Muscle of leg (tissue), 11 donors: ENCODE results near the gene CPEB1. TPM values are rescaled to one million over a fixed set of nuclear protein-coding genes. Genes with fewer than 3 reads are reported as not detected.
"Not testable (repeated sequence)": the region's sequence is repeated elsewhere in the genome, so short reads cannot be mapped to it uniquely, and the experiment has no call there.

Source experiments
- DNase-seq: peaks from one replicate; pipeline ENCODE4 v3.0.0; 2013
- H3K27ac ChIP-seq: one replicate; pipeline ENCODE4 v1.5.1; 2013; ENCODE audit warnings: mild to moderate bottlenecking, low read length, control low read depth
- H3K27me3 ChIP-seq: one replicate; pipeline ENCODE4 v1.6.1; 2013; ENCODE audit warnings: low read length; ENCODE audit not compliant: control insufficient read depth, insufficient read depth
- H3K36me3 ChIP-seq: one replicate; pipeline ENCODE4 v1.6.1; 2013; ENCODE audit warnings: low read length; ENCODE audit not compliant: control insufficient read depth, insufficient read depth
- H3K4me1 ChIP-seq: one replicate; pipeline ENCODE4 v1.6.1; 2013; ENCODE audit warnings: low read length; ENCODE audit not compliant: control insufficient read depth, insufficient read depth
- H3K4me3 ChIP-seq: one replicate; pipeline ENCODE4 v1.5.1; 2013; ENCODE audit warnings: low read length, control low read depth
- H3K9me3 ChIP-seq: replicated peaks from 2 replicates; pipeline ENCODE4 v1.6.1; 2013; ENCODE audit warnings: low read depth, low read length; ENCODE audit not compliant: control insufficient read depth
- WGBS: methylation state at CpG from one replicate; pipeline ENCODE4 v1.1.5; 2013; ENCODE audit warnings: missing lambda C conversion rate; ENCODE audit not compliant: insufficient coverage; 5-methylcytosine and 5-hydroxymethylcytosine counted together
- polyA plus RNA-seq, 8 donors: library from polyadenylated mRNA; unstranded; fragments of 120-200 nt; gene quantifications; one replicate each; pipeline versions ENCODE4 v1.2.1 to v1.2.3, GENCODE V29; 2013; ENCODE audit warnings: inconsistent platforms in 1 of 8, low replicate concordance in 1 of 8; ENCODE audit not compliant: insufficient read length in 8 of 8, insufficient read depth in 1 of 8
- total RNA-seq: library from RNA; stranded (reverse); fragments of 120-200 nt; gene quantifications from one replicate; pipeline ENCODE4 v1.2.4, GENCODE V29; 2013

Gene CPEB1
- total and polyA plus RNA-seq, 9 donors, result 0.08 to 1.3 (median 0.62) TPM

DNA sequence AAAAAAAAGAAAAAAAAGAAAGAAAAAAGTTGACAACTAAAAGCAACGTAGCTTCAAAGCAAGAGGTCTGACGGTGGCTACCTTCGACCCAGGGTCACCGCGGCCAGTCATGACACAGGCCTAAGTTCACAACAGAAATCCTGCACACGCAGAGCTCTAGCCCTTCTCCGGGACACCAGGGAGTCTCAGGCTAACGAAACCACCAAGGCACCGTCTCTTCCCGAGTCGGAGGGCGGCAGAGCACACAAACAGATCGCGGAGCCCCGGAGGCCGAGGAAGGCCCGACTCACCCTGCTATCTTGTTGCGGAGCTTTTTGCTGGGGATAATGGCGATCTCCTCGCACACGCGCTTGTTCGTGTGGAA is 107.5 kb downstream of the CPEB1 start:
- WGBS, result 2% methylated on average over 20 of the region's 23 CpGs
- peak overlapping the region; percentile 96 for H3K4me3 ChIP-seq
- H3K4me1 ChIP-seq, result peaks cover 15% of the 10 kb centered on the region
- H3K9me3 ChIP-seq, result no peaks in the 10 kb centered on the region
- H3K36me3 ChIP-seq, result peaks cover 36% of the 10 kb centered on the region
- no peaks in the 10 kb centered on the region for H3K27me3 ChIP-seq
- no peak for DNase-seq
- peak overlapping the region; percentile 82 for H3K27ac ChIP-seq

DNA sequence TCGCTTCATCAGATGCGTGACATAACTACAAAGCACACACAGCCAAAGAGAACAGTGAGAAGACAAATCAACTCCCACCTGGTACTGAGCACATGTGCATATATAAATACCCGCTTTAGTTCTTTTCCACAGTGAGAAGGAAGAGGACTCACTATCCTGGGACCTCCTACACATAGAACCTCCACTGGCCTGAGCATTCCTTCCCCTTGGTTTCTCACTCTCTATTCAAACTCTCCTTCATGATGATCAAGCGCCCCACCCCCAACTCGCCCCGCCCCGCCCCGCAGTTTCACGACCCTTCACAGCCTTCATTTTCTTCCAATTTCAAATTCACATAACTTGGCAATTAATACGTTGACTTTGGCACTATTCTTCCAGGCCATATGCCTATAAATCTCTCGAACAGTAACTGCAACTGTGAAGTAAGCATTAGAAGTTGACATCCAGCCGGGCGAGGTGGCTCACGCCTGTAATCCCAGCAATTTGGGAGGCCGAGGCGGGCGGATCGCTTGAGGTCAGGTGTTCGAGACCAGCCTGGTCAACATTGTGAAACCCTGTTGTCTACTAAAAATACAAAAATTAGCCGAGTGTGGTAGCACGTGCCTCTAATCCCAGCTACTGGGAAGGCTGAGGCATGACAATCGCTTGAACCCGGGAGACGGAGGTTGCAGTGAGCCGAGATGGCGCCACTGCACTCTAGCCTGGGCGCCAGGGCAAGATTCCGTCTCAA is 108.0 kb downstream of the CPEB1 start:
- Histone ChIP-seq H3K4me1 (peaks cover 15% of the 10 kb centered on the region), H3K9me3 (no peaks in the 10 kb centered on the region), H3K27ac (peak overlapping the region; percentile 82), H3K36me3 (peaks cover 39% of the 10 kb centered on the region), H3K27me3 (no peaks in the 10 kb centered on the region), H3K4me3 (peak overlapping the region; percentile 96)
- DNase-seq, result no peak
- WGBS, result 8% methylated on average over 25 of the region's 28 CpGs

DNA sequence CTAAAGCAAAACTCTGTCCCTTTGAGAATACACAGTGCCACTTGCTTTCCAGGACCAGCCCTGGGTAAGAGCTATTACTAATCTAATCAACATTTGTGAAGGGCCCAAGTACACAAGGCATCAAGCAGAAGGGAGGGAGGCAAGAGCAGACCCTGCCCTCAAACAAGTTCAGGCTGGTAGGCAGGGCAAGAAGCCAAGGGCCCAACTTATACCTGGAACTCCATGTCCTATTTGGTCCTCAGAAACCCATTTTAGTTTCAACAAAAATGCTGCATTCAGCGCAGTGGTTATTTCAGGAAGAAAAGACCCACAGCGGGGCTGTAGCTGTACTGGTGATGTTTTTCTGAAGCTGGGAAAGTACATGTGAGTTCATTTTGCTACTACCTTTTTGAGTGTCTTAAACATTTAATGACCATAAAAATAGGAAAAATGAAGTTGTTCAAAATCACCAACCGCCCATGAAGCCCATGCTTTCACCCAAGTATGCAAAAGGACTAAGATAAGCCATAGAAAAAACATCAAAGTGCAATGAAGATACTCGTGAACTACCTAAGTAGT is 109.7 kb downstream of the CPEB1 start:
- no peaks in the 10 kb centered on the region for H3K27me3 ChIP-seq
- H3K27ac ChIP-seq, result no peak overlapping the region
- peaks cover 15% of the 10 kb centered on the region for H3K4me1 ChIP-seq
- H3K36me3 ChIP-seq, result peaks cover 55% of the 10 kb centered on the region
- H3K9me3 ChIP-seq, result no peaks in the 10 kb centered on the region
- no peak for DNase-seq
- WGBS, result 86% methylated on average over 1 of the region's 4 CpGs
- H3K4me3 ChIP-seq, result no peak overlapping the region

DNA sequence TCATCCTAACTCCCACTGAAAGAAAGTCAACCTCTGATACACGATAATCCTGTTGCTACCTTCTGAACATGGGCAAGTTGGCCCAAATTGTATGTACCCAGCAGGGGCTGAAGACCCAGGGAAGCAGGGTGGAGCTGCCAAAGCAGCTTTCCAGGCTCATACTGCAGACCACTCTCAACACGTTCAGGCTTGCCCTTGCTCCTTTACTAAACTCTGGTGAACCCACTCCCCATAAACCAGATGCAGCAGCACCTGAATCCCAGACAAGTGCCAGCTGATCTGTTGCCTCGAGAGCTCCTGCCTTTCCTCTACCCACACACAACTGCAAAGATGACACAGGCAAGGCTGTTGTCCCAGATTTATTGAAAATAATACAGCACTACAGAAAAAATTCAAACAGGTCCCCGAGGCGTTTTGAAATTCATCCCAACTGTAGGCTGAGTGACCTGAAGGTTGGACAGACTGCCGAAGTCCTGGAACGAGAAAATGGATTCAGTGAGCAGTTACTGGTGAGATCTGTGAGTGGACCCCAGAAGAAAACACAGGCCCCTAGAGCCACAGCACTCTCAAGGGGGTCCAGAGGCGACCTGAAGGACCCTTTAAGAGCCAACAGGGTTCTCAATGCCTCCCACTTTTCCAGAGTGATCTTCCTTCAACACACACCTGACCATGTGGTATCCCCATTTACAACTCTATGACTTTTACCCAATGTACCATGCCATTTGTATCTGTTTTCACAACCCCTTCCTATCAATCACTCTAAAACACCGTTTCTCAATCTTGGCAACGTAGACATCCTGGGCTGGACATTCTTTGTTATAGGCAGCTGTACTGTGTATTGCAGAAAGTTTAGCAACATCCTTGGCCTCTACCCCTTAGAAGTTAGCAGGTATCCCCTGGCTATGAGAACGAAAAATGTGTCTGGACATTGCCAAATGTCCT is 110.5 kb downstream of the CPEB1 start:
- peaks cover 55% of the 10 kb centered on the region for H3K36me3 ChIP-seq
- H3K9me3 ChIP-seq, result no peaks in the 10 kb centered on the region
- no peak for DNase-seq
- H3K4me1 ChIP-seq, result peaks cover 19% of the 10 kb centered on the region
- H3K27ac ChIP-seq, result no peak overlapping the region
- WGBS, result 75% methylated on average over 7 of the region's 11 CpGs
- no peaks in the 10 kb centered on the region for H3K27me3 ChIP-seq
- no peak overlapping the region for H3K4me3 ChIP-seq

DNA sequence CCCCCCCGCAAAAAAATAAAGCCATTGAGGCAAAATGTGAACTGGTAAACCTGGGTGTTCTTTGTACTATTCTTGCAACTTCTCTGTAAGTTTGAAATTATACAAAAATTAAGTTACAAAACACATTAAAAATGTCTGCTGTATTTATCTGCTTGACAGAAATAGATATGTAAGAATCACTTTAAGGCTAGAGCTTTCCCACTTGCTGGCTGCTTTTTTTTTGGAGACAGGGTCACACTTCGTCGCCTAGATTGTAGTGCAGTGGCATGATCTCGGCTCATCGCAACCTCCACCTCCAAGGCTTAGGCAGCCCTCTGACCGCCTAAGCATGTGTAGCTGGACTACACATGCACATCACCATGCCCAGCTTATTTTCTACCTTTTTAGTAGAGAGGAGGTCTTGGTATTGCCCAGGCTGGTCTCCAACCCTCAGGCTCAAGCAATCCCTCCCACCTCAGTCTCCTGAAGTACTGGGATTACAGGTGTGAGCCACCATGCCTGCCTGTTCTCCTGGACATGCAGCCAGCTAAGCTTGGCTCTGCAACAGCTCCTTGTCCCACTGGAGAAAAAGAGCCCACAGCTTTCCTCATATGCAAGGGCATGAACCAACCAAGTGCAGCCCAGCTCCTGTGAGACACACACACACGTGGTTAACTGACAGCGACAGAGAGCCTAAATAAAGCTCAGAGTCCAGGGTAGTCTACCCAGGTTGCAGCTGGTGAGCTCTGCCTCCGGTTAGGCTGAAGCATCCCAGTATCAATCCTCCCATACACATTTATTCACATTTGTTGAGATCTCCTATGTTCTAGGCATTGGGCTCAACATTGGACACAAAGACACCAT is 111.4 kb downstream of the CPEB1 start:
- Histone ChIP-seq H3K27ac (no peak overlapping the region), H3K4me3 (no peak overlapping the region), H3K27me3 (no peaks in the 10 kb centered on the region), H3K36me3 (peaks cover 55% of the 10 kb centered on the region), H3K9me3 (no peaks in the 10 kb centered on the region), H3K4me1 (peaks cover 22% of the 10 kb centered on the region)
- 71% methylated on average over 3 of the region's 9 CpGs for WGBS
- no peak for DNase-seq

DNA sequence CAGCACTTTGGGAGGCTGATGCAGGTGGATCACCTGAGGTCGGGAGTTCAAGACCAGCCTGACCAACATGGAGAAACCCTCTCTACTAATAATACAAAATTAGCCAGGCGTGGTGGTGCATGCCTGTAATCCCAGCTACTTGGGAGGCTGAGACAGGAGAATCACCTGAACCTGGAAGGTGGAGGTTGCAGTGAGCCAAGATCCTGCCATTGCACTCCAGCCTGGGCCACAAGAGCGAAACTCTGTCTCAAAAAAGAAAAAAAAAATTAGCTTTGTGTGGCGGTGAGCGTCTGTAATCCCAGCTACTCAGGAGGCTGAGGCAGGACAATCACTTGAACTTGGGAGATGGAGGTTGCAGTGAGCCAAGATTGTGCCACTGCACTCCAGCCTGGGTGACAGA is 112.0 kb downstream of the CPEB1 start:
- Histone ChIP-seq H3K4me1 (peaks cover 25% of the 10 kb centered on the region), H3K36me3 (peaks cover 55% of the 10 kb centered on the region)
- not testable (repeated sequence) for H3K27ac ChIP-seq, H3K27me3 ChIP-seq, H3K4me3 ChIP-seq, H3K9me3 ChIP-seq, DNase-seq
- 100% methylated on average over 2 of the region's 5 CpGs for WGBS

DNA sequence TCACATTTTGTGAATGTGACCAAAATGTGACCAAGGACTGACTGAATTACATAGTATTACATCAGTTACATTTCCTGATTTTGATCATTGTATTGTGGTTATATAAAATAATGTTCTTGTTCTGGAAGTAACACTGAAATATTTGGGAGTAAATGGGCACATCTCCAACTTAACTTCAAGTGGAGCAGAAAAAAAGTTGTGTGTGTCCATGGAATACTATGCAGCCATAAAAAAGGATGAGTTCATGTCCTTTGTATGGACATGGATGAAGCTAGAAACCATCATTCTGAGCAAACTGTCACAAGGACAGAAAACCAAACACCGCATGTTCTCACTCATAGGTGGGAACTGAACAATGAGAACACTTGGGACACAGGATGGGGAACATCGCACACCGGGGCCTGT is 112.7 kb downstream of the CPEB1 start:
- WGBS, result no CpG with 5 or more reads among the region's 3 CpGs
- not testable (repeated sequence) for DNase-seq, H3K27ac ChIP-seq, H3K9me3 ChIP-seq, H3K4me3 ChIP-seq, H3K27me3 ChIP-seq
- H3K36me3 ChIP-seq, result peaks cover 55% of the 10 kb centered on the region
- peaks cover 25% of the 10 kb centered on the region for H3K4me1 ChIP-seq

DNA sequence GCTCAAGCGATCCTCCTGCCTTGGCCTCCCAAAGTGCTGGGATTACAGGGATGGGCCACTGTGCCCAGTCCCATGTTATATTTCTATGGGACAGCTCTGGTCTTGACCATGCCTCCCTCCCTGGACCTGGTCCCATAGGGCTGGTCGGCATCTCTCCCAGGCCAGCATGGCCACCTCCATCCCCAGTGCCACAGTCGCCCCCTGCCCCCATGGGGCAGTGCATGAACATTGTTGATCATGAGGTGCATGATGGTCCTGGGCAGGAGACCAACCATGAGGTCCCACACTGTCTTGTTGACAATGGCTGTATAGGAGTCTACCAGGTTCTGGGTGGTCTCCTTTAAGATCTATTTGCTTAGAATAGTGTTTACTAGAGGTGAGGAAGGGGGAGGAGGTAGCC is 113.4 kb downstream of the CPEB1 start:
- Histone ChIP-seq H3K9me3 (no peaks in the 10 kb centered on the region), H3K36me3 (peaks cover 54% of the 10 kb centered on the region), H3K4me3 (no peak overlapping the region), H3K27ac (no peak overlapping the region), H3K4me1 (peaks cover 19% of the 10 kb centered on the region), H3K27me3 (no peaks in the 10 kb centered on the region)
- no peak for DNase-seq
- WGBS, result 87% methylated on average over 2 of the region's 3 CpGs

DNA sequence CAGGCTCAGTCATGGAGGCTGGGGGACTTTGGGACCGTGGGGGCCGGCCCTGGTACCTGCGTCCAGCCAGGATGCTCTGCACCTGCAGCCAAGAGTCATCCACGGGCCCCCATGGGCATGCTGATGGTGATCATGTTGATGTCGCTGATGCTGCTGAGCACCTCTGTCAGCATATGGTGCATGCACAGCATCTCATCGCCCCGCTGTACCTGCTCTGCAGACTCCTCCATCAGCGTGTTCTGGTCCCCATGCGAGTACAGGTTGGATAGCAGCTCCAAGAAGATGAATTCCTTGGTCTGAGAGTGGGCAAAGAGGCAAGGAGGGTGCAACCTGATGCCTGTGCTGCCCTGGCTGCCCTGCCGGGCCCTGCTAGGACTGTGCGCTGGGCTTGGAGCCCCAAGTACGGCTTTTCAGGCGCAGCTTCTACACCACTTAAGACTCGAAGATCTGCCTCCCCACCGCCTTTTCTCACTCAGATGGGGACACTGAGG is 114.1 kb downstream of the CPEB1 start:
- H3K36me3 ChIP-seq, result peaks cover 46% of the 10 kb centered on the region
- peaks cover 15% of the 10 kb centered on the region for H3K4me1 ChIP-seq
- no peaks in the 10 kb centered on the region for H3K27me3 ChIP-seq
- H3K9me3 ChIP-seq, result no peaks in the 10 kb centered on the region
- no peak overlapping the region for H3K27ac ChIP-seq
- DNase-seq, result no peak
- no peak overlapping the region for H3K4me3 ChIP-seq
- WGBS, result 87% methylated on average over 15 of the region's 15 CpGs
